SKM-1 treated with dmso at 0.1 percent for 144 hours (cell line): ENCODE data around the gene CFAP45.

ENCODE experiments used
- DNase-seq: peaks from one replicate; lab custom pipeline; 2025; ENCODE audit not compliant: unreplicated experiment; lab: John Stamatoyannopoulos, UW

CFAP45 gene

GRCh38 chr1:159924025-159924790 lies 24.2 kb upstream of the CFAP45 start:
- DNase-seq, result peak; percentile 43

GRCh38 chr1:159923203-159924024 lies 23.4 kb upstream of the CFAP45 start:
- DNase-seq, result peak; percentile 87

GRCh38 chr1:159922511-159923202 lies 22.7 kb upstream of the CFAP45 start:
- no peak for DNase-seq

GRCh38 chr1:159921700-159922504 lies 21.9 kb upstream of the CFAP45 start:
- DNase-seq, result no peak

- DNase-seq, result no peak
Measured at GRCh38 chr1:159921251-159921650, 21.3 kb upstream of the CFAP45 start.

- DNase-seq, result no peak
Measured at GRCh38 chr1:159920651-159921050, 20.7 kb upstream of the CFAP45 start.

GRCh38 chr1:159920202-159920601 lies 20.2 kb upstream of the CFAP45 start:
- no peak for DNase-seq

- no peak for DNase-seq
Measured at GRCh38 chr1:159919236-159919865, 19.4 kb upstream of the CFAP45 start.

GRCh38 chr1:159918352-159919200 lies 18.6 kb upstream of the CFAP45 start:
- DNase-seq, result no peak

GRCh38 chr1:159917533-159918351 lies 17.8 kb upstream of the CFAP45 start:
- DNase-seq, result no peak

GRCh38 chr1:159916242-159917051 lies 16.5 kb upstream of the CFAP45 start:
- DNase-seq, result no peak

GRCh38 chr1:159915571-159916241 lies 15.7 kb upstream of the CFAP45 start:
- DNase-seq, result no peak

- no peak for DNase-seq
Measured at GRCh38 chr1:159914252-159915018, 14.5 kb upstream of the CFAP45 start.

- DNase-seq, result no peak
Measured at GRCh38 chr1:159913451-159914192, 13.7 kb upstream of the CFAP45 start.

GRCh38 chr1:159911326-159912070 lies 11.5 kb upstream of the CFAP45 start:
- peak; percentile 56 for DNase-seq
